Measurements from ENCODE around the gene CFAP99. TPM values are rescaled to one million over a fixed set of nuclear protein-coding genes. Genes with fewer than 3 reads are reported as not detected.
A peak's percentile ranks its signal among the peaks of the same experiment; 100 is the strongest.

CFAP99 gene
- total and polyA plus RNA-seq, 9 of the 15 experiments (the other 6 are each of a cell fraction or from before 2014, with no cell fraction given), result 0.07 to 0.18 (median 0.09) TPM; not detected in 6

GRCh38 chr4:2394528-2394927, 24.2 kb upstream of the CFAP99 start:
- Histone ChIP-seq H3K9me1 (ENCODE audit: control insufficient read depth, insufficient read depth, low read length) (peaks cover 6% of the 10 kb centered on the region), H3K27ac (ENCODE audit: extremely low read depth, low read depth, low read length) (peak overlapping the region; percentile 79), H3K79me2 (ENCODE audit: control insufficient read depth, insufficient read depth, low read length) (peaks cover 76% of the 10 kb centered on the region), H2AFZ (ENCODE audit: low read depth, low read length) (no peak overlapping the region), H3K9ac (ENCODE audit: insufficient read depth in 1 of 2, low read depth in 2 of 2, low read length in 2 of 2) (peak overlapping the region; percentile 28 to 92; a peak in 3 of 4 replicates), H3K9me3 (replicated peaks; ENCODE audit: control insufficient read depth, insufficient read depth, low read depth, low read length) (no peaks in the 10 kb centered on the region), H3K27me3 (ENCODE audit: control insufficient read depth in 2 of 2, insufficient read depth in 2 of 2, low read length in 2 of 2) (no peaks in the 10 kb centered on the region), H3K4me3 (no peak overlapping the region), H3K4me1 (replicated peaks in 1 of 2; ENCODE audit: control insufficient read depth in 2 of 2, insufficient read depth in 2 of 2, low read length in 2 of 2) (peaks cover 57 to 80% of the 10 kb centered on the region in 2 experiments), H3K36me3 (ENCODE audit: control insufficient read depth, insufficient read depth, low read length) (peaks cover 14% of the 10 kb centered on the region; the same call in 1 of the 3 replicates), H3K4me2 (ENCODE audit: insufficient read depth, low read length) (peak overlapping the region; percentile 72), H4K20me1 (replicated peaks; ENCODE audit: control insufficient read depth, insufficient read depth, low read length) (no peaks in the 10 kb centered on the region)
- intact Hi-C loops (cut with micrococcal nuclease) (no loop called here), in situ Hi-C loops (cut with MboI) (no loop called here)
- BruUV-seq (replicated peaks), result no TSS peak
- FAIRE-seq (no peak), DNase-seq (ENCODE audit: extremely low read depth in 1 of 4, low spot score in 3 of 4) (no peak), ATAC-seq (no peak)
- CTCF ChIA-PET (ENCODE audit: low intra/inter-chr PET ratio), result no interaction called here
- TF ChIP-seq CAMTA2 (CRISPR knock-in tag; conservative IDR thresholded peaks at IDR 0.05), result no peak
- TF ChIP-seq ZBTB7A (IDR thresholded peaks at IDR 0.05; ENCODE audit: borderline replicate concordance, control insufficient read depth, low read depth, low read length), result no peak
- peak in 1 of 2 experiments; percentile 69; a peak in 1 of 4 replicates for TF ChIP-seq MLLT1 (IDR thresholded peaks at IDR 0.05)
- TF ChIP-seq BDP1 (IDR thresholded peaks at IDR 0.05; ENCODE audit: insufficient read depth, insufficient read length), result no peak
- 0 out of 2 replicates have a peak, but pooled peaks have one; percentile 26 for TF ChIP-seq POLR2G (IDR thresholded peaks at IDR 0.05; ENCODE audit: low read depth, low read length)
- TF ChIP-seq SIX5 (IDR thresholded peaks at IDR 0.05; ENCODE audit: borderline replicate concordance in 1 of 2, insufficient read depth in 1 of 2, low read depth in 1 of 2, low read length in 2 of 2), result no peak
- no peak for TF ChIP-seq ADNP (tag; IDR thresholded peaks at IDR 0.05)
- no peak for TF ChIP-seq ZNF785 (CRISPR knock-in tag; IDR thresholded peaks at IDR 0.05)
- TF ChIP-seq SAFB (IDR thresholded peaks at IDR 0.05; ENCODE audit: borderline replicate concordance, low read depth, low read length), result no peak
- TF ChIP-seq PHF21A (IDR thresholded peaks at IDR 0.05; ENCODE audit: borderline replicate concordance, low read depth), result no peak
- no peak for TF ChIP-seq ZNF551 (CRISPR knock-in tag; IDR thresholded peaks at IDR 0.05)
- TF ChIP-seq FUS (optimal IDR thresholded peaks at IDR 0.05; ENCODE audit: low read depth, low read length), result no peak
- TF ChIP-seq DMBX1 (CRISPR knock-in tag; IDR thresholded peaks at IDR 0.05; ENCODE audit: borderline replicate concordance), result no peak
- TF ChIP-seq, protein P1, sequence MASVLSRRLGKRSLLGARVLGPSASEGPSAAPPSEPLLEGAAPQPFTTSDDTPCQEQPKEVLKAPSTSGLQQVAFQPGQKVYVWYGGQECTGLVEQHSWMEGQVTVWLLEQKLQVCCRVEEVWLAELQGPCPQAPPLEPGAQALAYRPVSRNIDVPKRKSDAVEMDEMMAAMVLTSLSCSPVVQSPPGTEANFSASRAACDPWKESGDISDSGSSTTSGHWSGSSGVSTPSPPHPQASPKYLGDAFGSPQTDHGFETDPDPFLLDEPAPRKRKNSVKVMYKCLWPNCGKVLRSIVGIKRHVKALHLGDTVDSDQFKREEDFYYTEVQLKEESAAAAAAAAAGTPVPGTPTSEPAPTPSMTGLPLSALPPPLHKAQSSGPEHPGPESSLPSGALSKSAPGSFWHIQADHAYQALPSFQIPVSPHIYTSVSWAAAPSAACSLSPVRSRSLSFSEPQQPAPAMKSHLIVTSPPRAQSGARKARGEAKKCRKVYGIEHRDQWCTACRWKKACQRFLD (CRISPR knock-in tag; IDR thresholded peaks at IDR 0.05), result 0 out of 2 replicates have a peak, but pooled peaks have one; percentile 50
- TF ChIP-seq, protein P2, sequence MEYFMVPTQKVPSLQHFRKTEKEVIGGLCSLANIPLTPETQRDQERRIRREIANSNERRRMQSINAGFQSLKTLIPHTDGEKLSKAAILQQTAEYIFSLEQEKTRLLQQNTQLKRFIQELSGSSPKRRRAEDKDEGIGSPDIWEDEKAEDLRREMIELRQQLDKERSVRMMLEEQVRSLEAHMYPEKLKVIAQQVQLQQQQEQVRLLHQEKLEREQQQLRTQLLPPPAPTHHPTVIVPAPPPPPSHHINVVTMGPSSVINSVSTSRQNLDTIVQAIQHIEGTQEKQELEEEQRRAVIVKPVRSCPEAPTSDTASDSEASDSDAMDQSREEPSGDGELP (CRISPR knock-in tag; IDR thresholded peaks at IDR 0.05; ENCODE audit: borderline replicate concordance), result peak; percentile 48; the same call in 1 of the 2 replicates
- TF ChIP-seq ZNF444 (CRISPR knock-in tag; IDR thresholded peaks at IDR 0.05), result no peak
- POLR2A ChIA-PET, result interaction anchor here (1.1 to 1.2 kb wide), 2 partner anchors 9 to 14 kb away, joined by 3 to 4 read pairs; no protein-coding TSS in a partner anchor
- WGBS (ENCODE audit: insufficient coverage, low coverage, missing lambda C conversion rate), result 79% methylated on average over 17 of the region's 17 CpGs

Data from K562 (cell line).